HG03469 (cell line): ENCODE data around the gene MUC21.
"Not testable (repeated sequence)": the region's sequence is repeated elsewhere in the genome, so short reads cannot be mapped to it uniquely, and the experiment has no call there.

ENCODE experiments used
- ATAC-seq: cut with Tn5 transposase; IDR thresholded peaks from one replicate; pipeline ENCODE4 v1.9.1; 2021; ENCODE audit warnings: mild to moderate bottlenecking, moderate library complexity, moderate number of reproducible peaks; ENCODE audit not compliant: unreplicated experiment

MUC21 gene

GRCh38 chr6:30966154-30966553, 17.4 kb upstream of the MUC21 start:
- ATAC-seq, result no peak

GRCh38 chr6:30969171-30969570, 14.3 kb upstream of the MUC21 start:
- ATAC-seq, result not testable (repeated sequence)

GRCh38 chr6:30970946-30971345, 12.6 kb upstream of the MUC21 start:
- no peak for ATAC-seq

GRCh38 chr6:30972816-30973215, 10.7 kb upstream of the MUC21 start:
- no peak for ATAC-seq

GRCh38 chr6:30974490-30975252, 8.8 kb upstream of the MUC21 start:
- ATAC-seq, result no peak

GRCh38 chr6:30979141-30979540, 4.4 kb upstream of the MUC21 start:
- ATAC-seq, result no peak

GRCh38 chr6:30979690-30980089, 3.8 kb upstream of the MUC21 start:
- no peak for ATAC-seq

- ATAC-seq, result no peak
Observed at GRCh38 chr6:30981942-30982772, 1.4 kb upstream of the MUC21 start.

GRCh38 chr6:30985490-30985889, 2.0 kb downstream of the MUC21 start:
- ATAC-seq, result no peak

GRCh38 chr6:30987304-30987703, 3.8 kb downstream of the MUC21 start:
- no peak for ATAC-seq

GRCh38 chr6:30988209-30988825, 4.8 kb downstream of the MUC21 start:
- ATAC-seq, result no peak

GRCh38 chr6:30990422-30991086, 7.0 kb downstream of the MUC21 start:
- ATAC-seq, result no peak

- ATAC-seq, result no peak
Observed at GRCh38 chr6:30991891-30992290, 8.4 kb downstream of the MUC21 start.

- no peak for ATAC-seq
Observed at GRCh38 chr6:30997301-30997700, 13.8 kb downstream of the MUC21 start.

GRCh38 chr6:30998785-30999184, 15.3 kb downstream of the MUC21 start:
- ATAC-seq, result no peak

GRCh38 chr6:31000067-31000860, 16.7 kb downstream of the MUC21 start:
- not testable (repeated sequence) for ATAC-seq

- no peak for ATAC-seq
Observed at GRCh38 chr6:31001281-31001888, 17.9 kb downstream of the MUC21 start.

GRCh38 chr6:31002471-31002870, 19.0 kb downstream of the MUC21 start:
- no peak for ATAC-seq

- ATAC-seq, result no peak
Observed at GRCh38 chr6:31004794-31005193, 21.3 kb downstream of the MUC21 start.
